ENCODE data around the gene MEDAG. TPM values are rescaled to one million over a fixed set of nuclear protein-coding genes. Genes with fewer than 3 reads are reported as not detected.

MEDAG gene
- total RNA-seq, 5 donors from 2014 or later (not counting 1 experiment from before 2014, with no cell fraction given) = not detected

DNA sequence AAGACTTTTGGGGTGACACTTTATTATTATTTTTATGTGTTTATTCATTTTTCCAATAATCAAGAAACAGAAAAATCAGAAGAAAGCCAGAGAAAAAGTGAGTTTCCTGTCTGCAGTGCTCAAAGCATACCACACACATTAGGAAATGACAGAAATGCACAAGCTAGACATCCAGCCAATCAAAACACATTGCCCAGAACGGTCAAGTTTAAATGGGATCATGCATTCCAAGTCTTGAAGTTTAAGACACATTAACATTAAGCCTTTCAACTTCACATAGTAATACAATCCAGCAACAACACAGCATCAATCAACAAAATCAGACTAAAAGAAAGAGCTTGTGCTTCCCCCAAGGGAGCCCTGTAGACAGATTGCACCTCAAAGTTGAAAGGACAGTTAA, 28.7 kb upstream of the MEDAG start:
- Mint-ChIP-seq H3K27ac (no peak overlapping the region), H3K9me3 (no peaks in the 10 kb centered on the region), H3K27me3 (peaks cover 18 to 22% of the 10 kb centered on the region in 2 donors), H3K36me3 (no peaks in the 10 kb centered on the region), H3K4me1 (no peaks in the 10 kb centered on the region), H3K4me3 (no peak overlapping the region)
- POLR2A ChIA-PET = interaction anchor here in 1 of 2 donors (0.5 kb wide), 1 partner anchor 28 kb away, joined by 3 read pairs; no protein-coding TSS in a partner anchor
- Histone ChIP-seq H3K36me3 (ENCODE audit: control insufficient read depth in 2 of 2, extremely low read depth in 1 of 2, insufficient read depth in 1 of 2, low read length in 1 of 2) (no peaks in the 10 kb centered on the region), H3K4me3 (ENCODE audit: control insufficient read depth in 1 of 2, extremely low read depth in 1 of 2, low read length in 1 of 2) (no peak overlapping the region), H3K9me3 (no peaks in the 10 kb centered on the region), H3K4me1 (ENCODE audit: control insufficient read depth in 1 of 2, extremely low read depth in 1 of 2, insufficient read depth in 2 of 2, low read length in 2 of 2) (no peaks in the 10 kb centered on the region), H3K27ac (ENCODE audit: low read length) (no peak overlapping the region), H3K27me3 (replicated peaks in 1 of 2; ENCODE audit: control insufficient read depth in 2 of 2, extremely low read depth in 1 of 2, insufficient read depth in 2 of 2, low read length in 1 of 2) (peaks cover 0 to 18% of the 10 kb centered on the region in 2 experiments)
- no peak for DNase-seq
- ATAC-seq (replicated peaks in 1 of 4) = no peak
- CTCF ChIA-PET = no interaction called here
- 0% methylated on average over 1 of the region's 1 CpG for WGBS (ENCODE audit: insufficient coverage)

DNA sequence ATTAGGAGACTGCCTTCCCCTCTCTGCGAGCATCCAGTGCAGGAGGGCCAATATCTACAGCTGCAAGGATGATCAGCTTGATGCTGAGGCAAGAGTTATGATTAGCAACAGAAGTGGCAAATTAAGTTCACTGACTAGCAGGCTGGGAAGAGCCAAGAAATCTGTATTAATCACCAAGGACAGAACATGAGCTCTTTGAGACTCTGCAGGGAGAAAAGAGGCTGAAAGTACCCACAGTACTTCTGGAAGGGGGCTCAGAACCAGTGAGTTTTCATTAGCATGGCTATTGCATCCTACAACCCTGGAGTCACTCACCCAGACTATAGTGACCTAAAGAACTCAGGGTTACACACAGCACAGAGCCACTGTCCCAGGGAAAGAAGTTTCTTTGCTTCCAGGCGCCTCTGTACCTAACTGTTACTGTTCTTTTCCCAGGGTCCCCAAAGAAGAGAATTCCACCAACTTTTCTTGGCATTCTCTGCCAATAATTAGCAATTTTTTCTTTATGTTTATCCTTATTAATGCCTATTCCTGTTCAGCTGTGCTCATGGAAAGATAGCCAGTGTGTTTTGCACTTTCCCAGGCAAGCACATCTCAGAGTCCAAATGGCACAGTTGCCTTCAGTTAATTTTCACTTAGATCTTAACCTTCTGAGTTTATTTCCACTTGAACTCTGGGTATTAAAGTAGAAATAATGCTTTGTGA, 25.8 kb upstream of the MEDAG start:
- no peak overlapping the region for H3K4me3 ChIP-seq (ENCODE audit: control insufficient read depth in 1 of 2, extremely low read depth in 1 of 2, low read length in 1 of 2)
- H3K4me3 Mint-ChIP-seq = no peak overlapping the region
- peaks cover 0 to 5% (median 0%) of the 10 kb centered on the region in 3 donors for H3K4me1 Mint-ChIP-seq
- ChIA-PET POLR2A (no interaction called here), CTCF (interaction anchor here in 1 of 2 donors (1.0 kb wide), 2 partner anchors 11 to 14 kb away, joined by 3 read pairs; no protein-coding TSS in a partner anchor)
- no peak overlapping the region for H3K27ac ChIP-seq (ENCODE audit: low read length)
- H3K27ac Mint-ChIP-seq = no peak overlapping the region
- H3K9me3 Mint-ChIP-seq = peaks cover 0 to 14% (median 7%) of the 10 kb centered on the region in 3 donors
- DNase-seq (no peak), ATAC-seq (replicated peaks in 1 of 4) (no peak)
- H3K27me3 ChIP-seq (replicated peaks in 1 of 2; ENCODE audit: control insufficient read depth in 2 of 2, extremely low read depth in 1 of 2, insufficient read depth in 2 of 2, low read length in 1 of 2) = peaks cover 0 to 6% of the 10 kb centered on the region in 2 experiments
- no peaks in the 10 kb centered on the region for H3K36me3 ChIP-seq (ENCODE audit: control insufficient read depth in 2 of 2, extremely low read depth in 1 of 2, insufficient read depth in 1 of 2, low read length in 1 of 2)
- peaks cover 3% of the 10 kb centered on the region for H3K36me3 Mint-ChIP-seq
- no peaks in the 10 kb centered on the region for H3K9me3 ChIP-seq
- no peaks in the 10 kb centered on the region for H3K4me1 ChIP-seq (ENCODE audit: control insufficient read depth in 1 of 2, extremely low read depth in 1 of 2, insufficient read depth in 2 of 2, low read length in 2 of 2)
- 83% methylated on average over 1 of the region's 2 CpGs for WGBS (ENCODE audit: insufficient coverage)
- H3K27me3 Mint-ChIP-seq = peaks cover 13 to 24% of the 10 kb centered on the region in 2 donors

DNA sequence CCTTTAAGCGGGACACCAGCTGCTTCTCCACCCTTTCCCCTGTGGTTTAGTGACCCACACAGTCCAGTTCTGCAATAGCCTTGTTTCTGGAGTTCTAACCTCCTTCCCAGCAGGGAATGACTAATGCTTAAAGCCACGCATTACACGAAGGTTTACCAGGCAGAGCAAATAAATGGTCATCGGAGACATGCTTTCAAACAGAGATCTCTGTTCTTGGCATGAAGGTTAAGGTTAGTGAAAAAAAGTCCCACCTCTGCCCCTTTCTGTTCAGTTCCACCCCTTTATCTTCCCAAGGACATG, 25.3 kb upstream of the MEDAG start:
- ATAC-seq (replicated peaks in 1 of 4) (no peak), DNase-seq (no peak)
- H3K9me3 ChIP-seq = no peaks in the 10 kb centered on the region
- Mint-ChIP-seq H3K36me3 (peaks cover 3% of the 10 kb centered on the region), H3K4me1 (peaks cover 0 to 5% (median 0%) of the 10 kb centered on the region in 3 donors), H3K27me3 (peaks cover 13 to 20% of the 10 kb centered on the region in 2 donors), H3K9me3 (peaks cover 0 to 14% (median 7%) of the 10 kb centered on the region in 3 donors), H3K4me3 (no peak overlapping the region), H3K27ac (no peak overlapping the region)
- WGBS (ENCODE audit: insufficient coverage) = 87% methylated on average over 3 of the region's 4 CpGs
- no peak overlapping the region for H3K4me3 ChIP-seq (ENCODE audit: control insufficient read depth in 1 of 2, extremely low read depth in 1 of 2, low read length in 1 of 2)
- ChIA-PET POLR2A (interaction anchor here in 1 of 2 donors (0.7 kb wide), 1 partner anchor 29 kb away, joined by 3 read pairs; no protein-coding TSS in a partner anchor), CTCF (interaction anchor here in 1 of 2 donors (1.0 kb wide), 1 partner anchor 15 kb away, joined by 3 read pairs; no protein-coding TSS in a partner anchor)
- peaks cover 0 to 6% of the 10 kb centered on the region in 2 experiments for H3K27me3 ChIP-seq (replicated peaks in 1 of 2; ENCODE audit: control insufficient read depth in 2 of 2, extremely low read depth in 1 of 2, insufficient read depth in 2 of 2, low read length in 1 of 2)
- H3K27ac ChIP-seq (ENCODE audit: low read length) = no peak overlapping the region
- no peaks in the 10 kb centered on the region for H3K4me1 ChIP-seq (ENCODE audit: control insufficient read depth in 1 of 2, extremely low read depth in 1 of 2, insufficient read depth in 2 of 2, low read length in 2 of 2)
- H3K36me3 ChIP-seq (ENCODE audit: control insufficient read depth in 2 of 2, extremely low read depth in 1 of 2, insufficient read depth in 1 of 2, low read length in 1 of 2) = no peaks in the 10 kb centered on the region

DNA sequence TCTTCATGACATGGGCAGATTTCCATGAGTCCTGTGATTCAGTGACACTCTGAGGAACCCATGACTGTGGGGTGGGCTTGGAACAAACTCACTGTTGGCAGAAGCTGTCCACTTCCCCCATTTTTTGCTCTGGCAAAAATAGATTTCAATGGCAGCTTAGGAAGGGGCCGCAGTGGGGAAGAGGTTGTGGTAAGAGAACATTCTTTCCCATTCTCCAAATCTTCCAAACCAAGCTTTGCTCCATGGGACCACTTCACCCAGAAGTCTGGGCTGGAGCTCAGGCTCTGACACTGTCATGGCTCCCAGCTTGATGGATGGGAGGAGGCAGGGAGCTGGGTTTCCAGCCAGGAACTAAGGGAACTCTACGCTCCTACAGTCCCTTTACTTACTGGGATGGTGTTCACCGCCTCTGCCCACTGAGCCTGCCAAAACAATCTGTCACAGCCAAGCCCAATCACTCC, 24.9 kb upstream of the MEDAG start:
- H3K4me3 Mint-ChIP-seq = no peak overlapping the region
- no peaks in the 10 kb centered on the region for H3K9me3 ChIP-seq
- H3K27me3 Mint-ChIP-seq = peaks cover 13 to 20% of the 10 kb centered on the region in 2 donors
- H3K4me3 ChIP-seq (ENCODE audit: control insufficient read depth in 1 of 2, extremely low read depth in 1 of 2, low read length in 1 of 2) = no peak overlapping the region
- ChIA-PET POLR2A (interaction anchor here in 1 of 2 donors (0.7 kb wide), 1 partner anchor 28 kb away, joined by 3 read pairs; no protein-coding TSS in a partner anchor), CTCF (no interaction called here)
- H3K27me3 ChIP-seq (replicated peaks in 1 of 2; ENCODE audit: control insufficient read depth in 2 of 2, extremely low read depth in 1 of 2, insufficient read depth in 2 of 2, low read length in 1 of 2) = peaks cover 0 to 6% of the 10 kb centered on the region in 2 experiments
- H3K9me3 Mint-ChIP-seq = peaks cover 0 to 14% (median 7%) of the 10 kb centered on the region in 3 donors
- DNase-seq (no peak), ATAC-seq (replicated peaks in 1 of 4) (no peak)
- no CpG with 5 or more reads among the region's 3 CpGs for WGBS (ENCODE audit: insufficient coverage)
- no peak overlapping the region for H3K27ac ChIP-seq (ENCODE audit: low read length)
- peaks cover 0 to 5% (median 0%) of the 10 kb centered on the region in 3 donors for H3K4me1 Mint-ChIP-seq
- no peaks in the 10 kb centered on the region for H3K4me1 ChIP-seq (ENCODE audit: control insufficient read depth in 1 of 2, extremely low read depth in 1 of 2, insufficient read depth in 2 of 2, low read length in 2 of 2)
- no peaks in the 10 kb centered on the region for H3K36me3 ChIP-seq (ENCODE audit: control insufficient read depth in 2 of 2, extremely low read depth in 1 of 2, insufficient read depth in 1 of 2, low read length in 1 of 2)
- no peak overlapping the region for H3K27ac Mint-ChIP-seq
- peaks cover 3% of the 10 kb centered on the region for H3K36me3 Mint-ChIP-seq

DNA sequence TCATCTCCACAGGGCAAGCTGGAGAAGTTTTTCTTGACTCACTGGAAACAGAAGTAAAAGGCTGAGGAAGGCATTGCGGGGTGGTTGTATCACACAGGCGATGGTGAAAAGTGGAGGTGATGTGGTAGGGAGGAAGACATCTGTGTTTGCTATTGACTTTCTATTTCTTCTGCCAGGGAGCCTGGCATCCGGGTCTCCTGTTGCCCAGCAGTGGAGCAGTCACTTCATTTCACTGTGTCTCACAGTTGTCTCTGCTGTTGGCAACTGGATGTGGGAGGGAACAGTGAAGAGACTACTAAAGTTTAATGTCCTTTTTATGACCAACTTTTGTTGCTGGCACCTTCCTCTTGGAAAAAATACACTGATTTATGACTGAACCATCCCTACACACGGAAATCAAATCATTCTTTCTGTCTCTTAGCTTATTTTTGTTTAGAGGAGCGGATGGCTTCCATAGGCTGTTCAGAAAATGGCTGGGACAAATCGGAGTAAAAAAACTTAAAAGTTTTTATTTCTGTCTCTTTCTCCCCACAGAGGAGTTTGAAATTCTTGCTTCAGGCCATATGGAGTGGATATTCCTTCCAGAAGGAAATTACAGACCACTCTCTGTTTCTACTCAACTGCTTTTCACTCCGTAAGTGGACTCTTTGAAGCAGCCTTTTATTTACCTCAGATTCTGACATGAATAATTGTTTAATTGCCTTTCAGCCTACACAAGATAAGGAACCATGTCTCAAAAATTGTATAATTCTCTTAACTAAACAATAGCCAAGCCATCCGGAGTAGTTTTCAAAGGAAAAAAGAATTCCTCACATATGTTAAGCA, 23.8 kb upstream of the MEDAG start:
- ATAC-seq (replicated peaks in 1 of 4) (no peak), DNase-seq (no peak)
- Mint-ChIP-seq H3K4me1 (peaks cover 0 to 5% (median 0%) of the 10 kb centered on the region in 3 donors), H3K36me3 (peaks cover 3% of the 10 kb centered on the region), H3K4me3 (no peak overlapping the region), H3K9me3 (peaks cover 0 to 14% (median 7%) of the 10 kb centered on the region in 3 donors), H3K27ac (no peak overlapping the region), H3K27me3 (peaks cover 13 to 20% of the 10 kb centered on the region in 2 donors)
- no peak overlapping the region for H3K4me3 ChIP-seq (ENCODE audit: control insufficient read depth in 1 of 2, extremely low read depth in 1 of 2, low read length in 1 of 2)
- H3K27ac ChIP-seq (ENCODE audit: low read length) = no peak overlapping the region
- ChIA-PET POLR2A (no interaction called here), CTCF (no interaction called here)
- H3K4me1 ChIP-seq (ENCODE audit: control insufficient read depth in 1 of 2, extremely low read depth in 1 of 2, insufficient read depth in 2 of 2, low read length in 2 of 2) = no peaks in the 10 kb centered on the region
- H3K27me3 ChIP-seq (replicated peaks in 1 of 2; ENCODE audit: control insufficient read depth in 2 of 2, extremely low read depth in 1 of 2, insufficient read depth in 2 of 2, low read length in 1 of 2) = peaks cover 0 to 6% of the 10 kb centered on the region in 2 experiments
- H3K36me3 ChIP-seq (ENCODE audit: control insufficient read depth in 2 of 2, extremely low read depth in 1 of 2, insufficient read depth in 1 of 2, low read length in 1 of 2) = no peaks in the 10 kb centered on the region
- H3K9me3 ChIP-seq = no peaks in the 10 kb centered on the region
- WGBS (ENCODE audit: insufficient coverage) = 78% methylated on average over 4 of the region's 8 CpGs

DNA sequence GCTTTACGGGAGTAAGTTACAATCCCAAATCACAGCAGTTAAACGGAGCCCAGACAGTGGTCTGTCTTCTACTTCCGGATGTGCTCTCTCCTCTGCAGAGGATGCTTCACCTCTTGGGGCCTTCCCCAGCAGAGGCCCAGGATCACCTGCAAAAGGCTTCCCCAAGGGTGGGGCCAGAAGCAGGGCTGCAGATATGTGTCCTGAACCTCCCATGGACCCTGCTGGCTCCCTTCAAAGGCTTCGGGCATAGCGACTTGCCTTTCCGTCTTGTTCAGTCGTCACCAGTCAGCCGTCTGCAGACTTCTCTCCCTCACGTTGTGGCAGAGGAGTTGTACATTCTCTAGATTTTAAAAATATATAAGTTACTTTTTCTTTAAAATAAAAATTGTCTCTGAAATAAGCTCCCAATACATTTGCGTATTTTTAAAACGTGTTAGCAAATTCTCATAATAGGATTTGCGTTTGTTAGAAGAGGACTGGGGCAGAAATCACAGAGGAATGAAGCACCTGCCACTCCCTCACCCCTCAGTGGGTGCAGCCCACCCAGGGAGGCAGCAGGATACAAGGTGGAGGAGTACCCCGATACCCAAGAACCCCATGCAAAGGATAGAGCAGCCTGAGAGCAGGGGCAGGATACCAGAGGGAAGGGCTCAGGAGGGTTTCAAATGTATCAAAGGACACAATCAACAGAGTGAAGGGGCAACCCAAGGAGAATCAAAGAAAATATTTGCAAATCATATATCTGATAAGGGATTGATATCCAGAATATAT, 22.9 kb upstream of the MEDAG start:
- peaks cover 15 to 25% of the 10 kb centered on the region in 2 donors for H3K27me3 Mint-ChIP-seq
- H3K27ac ChIP-seq (ENCODE audit: low read length) = no peak overlapping the region
- DNase-seq (no peak), ATAC-seq (replicated peaks in 1 of 4) (no peak)
- H3K27me3 ChIP-seq (replicated peaks in 1 of 2; ENCODE audit: control insufficient read depth in 2 of 2, extremely low read depth in 1 of 2, insufficient read depth in 2 of 2, low read length in 1 of 2) = peaks cover 0 to 8% of the 10 kb centered on the region in 2 experiments
- peaks cover 3% of the 10 kb centered on the region for H3K36me3 Mint-ChIP-seq
- H3K9me3 ChIP-seq = no peaks in the 10 kb centered on the region
- no peak overlapping the region for H3K27ac Mint-ChIP-seq
- no peaks in the 10 kb centered on the region for H3K36me3 ChIP-seq (ENCODE audit: control insufficient read depth in 2 of 2, extremely low read depth in 1 of 2, insufficient read depth in 1 of 2, low read length in 1 of 2)
- ChIA-PET CTCF (no interaction called here), POLR2A (no interaction called here)
- H3K4me1 ChIP-seq (ENCODE audit: control insufficient read depth in 1 of 2, extremely low read depth in 1 of 2, insufficient read depth in 2 of 2, low read length in 2 of 2) = no peaks in the 10 kb centered on the region
- H3K4me3 ChIP-seq (ENCODE audit: control insufficient read depth in 1 of 2, extremely low read depth in 1 of 2, low read length in 1 of 2) = no peak overlapping the region
- 100% methylated on average over 3 of the region's 13 CpGs for WGBS (ENCODE audit: insufficient coverage)
- H3K9me3 Mint-ChIP-seq = peaks cover 0 to 14% (median 7%) of the 10 kb centered on the region in 3 donors
- H3K4me3 Mint-ChIP-seq = no peak overlapping the region
- H3K4me1 Mint-ChIP-seq = peaks cover 0 to 5% (median 0%) of the 10 kb centered on the region in 3 donors
